WTC11 (cell line): ENCODE data around the gene MBOAT2.
"Not testable (repeated sequence)": the region's sequence is repeated elsewhere in the genome, so short reads cannot be mapped to it uniquely, and the experiment has no call there.

Experiments
- FOXJ3 ChIP-seq: sonication (generic); formaldehyde crosslinking; IDR thresholded peaks from 2 replicates; pipeline ENCODE4 v1.9.0; 2021; ENCODE audit warnings: missing genetic modification reagents, mild to moderate bottlenecking, borderline replicate concordance
- KAT7 ChIP-seq: sonication (generic); formaldehyde crosslinking; IDR thresholded peaks from 2 replicates; pipeline ENCODE4 v1.8.1; 2023; ENCODE audit warnings: missing genetic modification reagents, mild to moderate bottlenecking, borderline replicate concordance
- NR2C2 ChIP-seq: sonication (generic); formaldehyde crosslinking; IDR thresholded peaks from 2 replicates; pipeline ENCODE4 v1.8.0; 2022; ENCODE audit warnings: mild to moderate bottlenecking, missing genetic modification reagents
- PRDM15 ChIP-seq: sonication (generic); formaldehyde crosslinking; IDR thresholded peaks from 2 replicates; pipeline ENCODE4 v1.8.0; 2022; ENCODE audit warnings: missing genetic modification reagents
- SP1 ChIP-seq: sonication (generic); formaldehyde crosslinking; conservative IDR thresholded peaks from 2 replicates; pipeline ENCODE4 v1.8.1; 2022; ENCODE audit warnings: missing genetic modification reagents
- TF ChIP-seq, protein P1 (sequence below): fragments of 200-600 bp; IDR thresholded peaks from 2 replicates; pipeline ENCODE4 v1.8.0; 2022; ENCODE audit warnings: antibody characterized with exemption
- TF ChIP-seq, protein P2 (sequence below): sonication (generic); formaldehyde crosslinking; IDR thresholded peaks from 2 replicates; pipeline ENCODE4 v1.8.0; 2022; ENCODE audit warnings: mild to moderate bottlenecking, missing genetic modification reagents

DNA sequence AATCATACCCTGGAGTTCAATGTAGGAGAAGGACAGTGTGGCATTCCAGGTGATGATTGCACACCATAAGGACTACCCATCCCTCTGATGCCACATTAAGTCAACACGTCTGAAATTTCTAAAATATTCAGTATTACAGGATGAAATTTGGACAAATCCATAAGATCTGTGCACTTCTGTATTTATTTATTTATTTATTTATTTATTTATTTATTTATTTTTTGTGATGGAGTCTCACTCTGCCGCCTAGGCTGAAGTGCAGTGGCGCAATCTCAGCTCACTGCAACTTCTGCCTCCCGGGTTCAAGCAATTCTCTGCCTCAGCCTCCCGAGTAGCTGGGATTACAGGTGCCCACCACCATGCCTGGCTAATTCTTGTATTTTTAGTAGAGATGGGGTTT lies 48.0 kb upstream of the MBOAT2 start:
- TF ChIP-seq, protein P1, sequence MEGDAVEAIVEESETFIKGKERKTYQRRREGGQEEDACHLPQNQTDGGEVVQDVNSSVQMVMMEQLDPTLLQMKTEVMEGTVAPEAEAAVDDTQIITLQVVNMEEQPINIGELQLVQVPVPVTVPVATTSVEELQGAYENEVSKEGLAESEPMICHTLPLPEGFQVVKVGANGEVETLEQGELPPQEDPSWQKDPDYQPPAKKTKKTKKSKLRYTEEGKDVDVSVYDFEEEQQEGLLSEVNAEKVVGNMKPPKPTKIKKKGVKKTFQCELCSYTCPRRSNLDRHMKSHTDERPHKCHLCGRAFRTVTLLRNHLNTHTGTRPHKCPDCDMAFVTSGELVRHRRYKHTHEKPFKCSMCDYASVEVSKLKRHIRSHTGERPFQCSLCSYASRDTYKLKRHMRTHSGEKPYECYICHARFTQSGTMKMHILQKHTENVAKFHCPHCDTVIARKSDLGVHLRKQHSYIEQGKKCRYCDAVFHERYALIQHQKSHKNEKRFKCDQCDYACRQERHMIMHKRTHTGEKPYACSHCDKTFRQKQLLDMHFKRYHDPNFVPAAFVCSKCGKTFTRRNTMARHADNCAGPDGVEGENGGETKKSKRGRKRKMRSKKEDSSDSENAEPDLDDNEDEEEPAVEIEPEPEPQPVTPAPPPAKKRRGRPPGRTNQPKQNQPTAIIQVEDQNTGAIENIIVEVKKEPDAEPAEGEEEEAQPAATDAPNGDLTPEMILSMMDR, result not testable (repeated sequence)
- not testable (repeated sequence) for TF ChIP-seq SP1 (CRISPR knock-in tag); KAT7 (CRISPR knock-in tag); PRDM15 (CRISPR knock-in tag); NR2C2; FOXJ3 (CRISPR knock-in tag)
- TF ChIP-seq, protein P2, sequence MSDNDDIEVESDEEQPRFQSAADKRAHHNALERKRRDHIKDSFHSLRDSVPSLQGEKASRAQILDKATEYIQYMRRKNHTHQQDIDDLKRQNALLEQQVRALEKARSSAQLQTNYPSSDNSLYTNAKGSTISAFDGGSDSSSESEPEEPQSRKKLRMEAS (CRISPR knock-in tag), result not testable (repeated sequence)
